Measurements from ENCODE around the gene FKBP1B.
A peak's percentile ranks its signal among the peaks of the same experiment; 100 is the strongest.
"Not testable (repeated sequence)": the region's sequence is repeated elsewhere in the genome, so short reads cannot be mapped to it uniquely, and the experiment has no call there.

FKBP1B gene

GRCh38 chr2:24022975-24023575, 26.5 kb upstream of the FKBP1B start:
- no peak for DNase-seq

- no peak for DNase-seq
Observed at GRCh38 chr2:24024018-24024417, 25.5 kb upstream of the FKBP1B start.

GRCh38 chr2:24024996-24025663, 24.4 kb upstream of the FKBP1B start:
- no peak for DNase-seq

GRCh38 chr2:24026233-24026632, 23.3 kb upstream of the FKBP1B start:
- no peak for DNase-seq

GRCh38 chr2:24038786-24039499, 10.6 kb upstream of the FKBP1B start:
- no peak for DNase-seq

GRCh38 chr2:24040511-24040910, 9.0 kb upstream of the FKBP1B start:
- DNase-seq, result no peak

GRCh38 chr2:24043133-24043532, 6.4 kb upstream of the FKBP1B start:
- DNase-seq, result not testable (repeated sequence)

- no peak for DNase-seq
Observed at GRCh38 chr2:24045511-24046508, 3.7 kb upstream of the FKBP1B start.

- no peak for DNase-seq
Observed at GRCh38 chr2:24046599-24046929, 3.0 kb upstream of the FKBP1B start.

- peak; percentile 83 for DNase-seq
Observed at GRCh38 chr2:24046930-24047702, 2.4 kb upstream of the FKBP1B start, which contains the start of gene WDCP. TSS of gene WDCP (minus strand) at chr2:24047391. CDS start at chr2:24039494, 7,897 bp downstream.

- no peak for DNase-seq
Observed at GRCh38 chr2:24047703-24048033, 1.9 kb upstream of the FKBP1B start.

GRCh38 chr2:24048769-24049484, 614 bp upstream of the FKBP1B start:
- DNase-seq, result peak; percentile 18

- DNase-seq, result peak; percentile 32
Observed at GRCh38 chr2:24050041-24050979, 769 bp downstream of the FKBP1B start.

- no peak for DNase-seq
Observed at GRCh38 chr2:24051833-24052232, 2.3 kb downstream of the FKBP1B start.

- DNase-seq, result no peak
Observed at GRCh38 chr2:24052951-24053350, 3.4 kb downstream of the FKBP1B start.

- no peak for DNase-seq
Observed at GRCh38 chr2:24054366-24055010, 4.9 kb downstream of the FKBP1B start.

- no peak for DNase-seq
Observed at GRCh38 chr2:24055750-24056149, 6.2 kb downstream of the FKBP1B start.

- no peak for DNase-seq
Observed at GRCh38 chr2:24058564-24059271, 9.2 kb downstream of the FKBP1B start.

- DNase-seq, result no peak
Observed at GRCh38 chr2:24065341-24065740, 15.8 kb downstream of the FKBP1B start.
